Kidney capillary endothelial cell (primary cell): Measurements from ENCODE around the gene CNGA1.
"Not testable (repeated sequence)": the region's sequence is repeated elsewhere in the genome, so short reads cannot be mapped to it uniquely, and the experiment has no call there.

Experiments
- DNase-seq: peaks from one replicate; pipeline ENCODE4 v3.0.0-alpha.2; 2018; ENCODE audit warnings: low spot score

The CNGA1 gene

GRCh38 chr4:48030470-48030869 lies 14.0 kb upstream of the CNGA1 start:
- no peak for DNase-seq

GRCh38 chr4:48028696-48029095 lies 12.2 kb upstream of the CNGA1 start:
- no peak for DNase-seq

GRCh38 chr4:48027653-48028052 lies 11.2 kb upstream of the CNGA1 start:
- no peak for DNase-seq

DNA sequence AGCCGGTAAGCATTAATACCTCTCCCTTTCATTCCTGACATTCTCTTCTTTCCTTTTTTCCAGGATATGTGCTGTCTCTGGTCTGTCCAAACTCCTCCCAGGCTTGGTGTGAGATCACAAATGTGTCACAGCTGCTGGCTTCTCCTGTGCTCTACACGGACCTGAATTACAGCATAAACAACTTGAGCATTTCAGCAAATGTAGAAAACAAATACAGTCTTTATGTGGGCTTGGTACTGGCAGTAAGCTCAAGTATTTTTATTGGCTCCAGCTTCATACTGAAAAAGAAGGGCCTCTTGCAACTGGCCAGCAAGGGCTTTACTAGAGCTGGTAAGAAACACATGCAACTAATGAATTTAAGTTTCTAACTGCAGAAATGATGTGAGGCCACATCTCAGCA lies 8.5 kb upstream of the CNGA1 start:
- DNase-seq, result no peak

DNA sequence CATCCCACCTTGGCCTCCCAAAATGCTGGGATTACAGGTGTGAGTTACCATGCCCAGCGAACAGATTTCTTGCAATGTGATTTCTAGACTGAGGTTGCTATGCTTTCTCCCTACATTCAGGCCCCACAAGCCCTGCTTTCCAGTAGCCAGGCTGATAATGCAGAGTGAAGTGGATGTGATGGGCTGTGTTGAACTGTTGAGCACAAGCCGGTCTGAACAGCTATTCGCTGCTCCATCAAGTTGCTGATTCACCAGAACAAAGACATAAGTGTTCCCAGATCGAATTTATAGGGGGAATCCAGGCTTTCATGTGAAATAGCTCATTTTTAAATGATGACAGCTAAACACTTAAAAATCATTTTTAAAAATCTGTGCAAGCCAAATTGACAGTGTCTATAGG lies 8.0 kb upstream of the CNGA1 start:
- no peak for DNase-seq

DNA sequence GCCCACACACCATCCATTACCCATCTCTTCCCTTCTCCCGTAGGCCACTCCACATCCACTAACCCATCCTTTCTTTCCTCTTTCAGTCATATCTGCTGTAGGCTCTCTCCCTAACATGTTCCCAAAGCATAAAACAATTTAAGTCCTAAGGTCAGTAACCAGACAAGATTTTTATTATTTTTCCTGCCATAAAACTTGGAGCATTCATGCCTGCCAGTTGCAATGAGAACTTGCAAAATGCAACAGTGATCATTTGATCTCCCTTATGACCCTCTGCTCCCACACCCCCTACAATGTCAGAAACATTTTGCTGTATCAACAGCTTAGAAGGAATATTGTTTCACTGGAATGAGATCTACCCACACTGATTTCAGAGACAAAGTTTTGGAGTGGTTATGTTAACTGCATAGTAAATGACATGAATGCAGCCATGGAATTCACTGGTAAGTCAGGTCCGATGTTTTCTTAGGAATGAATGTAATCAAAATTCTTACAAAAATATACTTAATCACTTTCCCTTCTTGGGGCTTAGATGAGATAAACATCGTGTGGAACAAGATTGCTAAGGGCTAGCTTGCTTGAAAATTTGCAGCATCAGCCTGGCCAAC lies 5.8 kb upstream of the CNGA1 start:
- no peak for DNase-seq

- no peak for DNase-seq
These were observed 4.6 kb upstream of the CNGA1 start for GRCh38 chr4:48021100-48021499.

- DNase-seq, result no peak
These were observed 1.6 kb upstream of the CNGA1 start for GRCh38 chr4:48018112-48018511.

DNA sequence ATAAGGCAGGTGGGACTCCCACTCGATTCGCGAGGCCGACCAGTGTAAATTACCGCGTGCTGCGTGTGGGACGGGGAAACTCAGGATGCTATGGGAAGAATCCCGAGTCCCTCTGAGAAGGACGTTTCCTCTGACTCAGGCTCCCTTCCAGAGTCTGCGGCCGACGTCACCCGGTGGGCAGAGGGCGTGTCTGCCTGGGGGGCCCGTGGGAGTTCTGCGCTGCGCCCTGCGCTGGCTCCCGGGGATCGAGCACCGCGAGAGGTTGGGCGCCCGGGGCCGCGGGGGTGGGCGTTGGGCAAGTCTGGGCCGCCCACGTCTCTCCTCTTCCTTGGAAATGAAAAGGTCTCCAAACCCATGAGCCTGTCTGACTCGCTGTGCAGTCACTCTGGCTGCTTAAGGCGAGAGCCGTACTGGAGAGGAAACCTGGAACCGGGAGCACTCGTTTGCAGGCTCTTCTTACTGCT lies 659 bp upstream of the CNGA1 start:
- DNase-seq, result peak; percentile 45

DNA sequence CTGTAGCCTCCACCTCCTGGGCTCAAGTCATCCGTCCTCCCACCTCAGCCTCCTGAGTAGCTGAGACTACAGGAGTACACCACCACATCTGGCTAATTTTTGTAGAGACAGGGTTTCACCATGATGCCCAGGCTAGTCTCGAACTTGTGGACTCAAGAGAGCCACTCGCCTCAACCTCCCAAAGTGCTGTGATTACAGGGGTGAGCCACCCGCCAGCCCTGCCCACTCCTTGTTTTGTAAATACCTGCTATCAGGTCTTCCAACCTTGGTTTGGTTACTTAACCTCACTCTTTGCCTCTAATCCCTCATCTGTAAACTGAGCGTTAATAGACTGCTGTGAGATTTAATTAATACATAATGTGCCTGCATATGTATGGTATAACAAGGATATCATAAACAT lies 803 bp downstream of the CNGA1 start:
- no peak for DNase-seq

- DNase-seq, result no peak
These were observed 1.3 kb downstream of the CNGA1 start for GRCh38 chr4:48015216-48015615.

DNA sequence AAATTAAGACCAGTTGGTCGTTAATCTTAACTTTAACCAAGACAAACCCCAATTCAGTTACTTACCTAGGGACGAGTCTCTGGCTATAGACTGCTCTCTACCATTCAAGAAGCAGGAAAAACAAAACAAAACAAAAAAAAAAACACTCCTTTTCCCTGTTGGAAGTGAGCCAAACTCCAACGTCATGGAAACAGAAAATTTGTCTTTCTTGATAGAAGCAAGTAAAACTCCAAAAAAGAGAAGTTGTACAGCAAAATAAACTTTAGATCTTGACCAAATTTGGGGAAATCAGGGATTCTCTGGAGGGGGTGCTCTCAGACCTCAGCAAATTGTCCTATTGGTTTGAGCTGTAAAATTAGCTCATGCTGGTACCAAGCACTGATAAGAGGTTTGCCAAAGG lies 3.7 kb downstream of the CNGA1 start:
- no peak for DNase-seq

- no peak for DNase-seq
These were observed 4.8 kb downstream of the CNGA1 start for GRCh38 chr4:48011722-48012121.

GRCh38 chr4:48010906-48011305 lies 5.6 kb downstream of the CNGA1 start:
- not testable (repeated sequence) for DNase-seq

GRCh38 chr4:48008021-48008596 lies 8.4 kb downstream of the CNGA1 start:
- DNase-seq, result no peak

- no peak for DNase-seq
These were observed 10.7 kb downstream of the CNGA1 start for GRCh38 chr4:48005781-48006180.

- not testable (repeated sequence) for DNase-seq
These were observed 12.9 kb downstream of the CNGA1 start for GRCh38 chr4:48003568-48003967.

- DNase-seq, result no peak
These were observed 14.2 kb downstream of the CNGA1 start for GRCh38 chr4:48002267-48002666.

DNA sequence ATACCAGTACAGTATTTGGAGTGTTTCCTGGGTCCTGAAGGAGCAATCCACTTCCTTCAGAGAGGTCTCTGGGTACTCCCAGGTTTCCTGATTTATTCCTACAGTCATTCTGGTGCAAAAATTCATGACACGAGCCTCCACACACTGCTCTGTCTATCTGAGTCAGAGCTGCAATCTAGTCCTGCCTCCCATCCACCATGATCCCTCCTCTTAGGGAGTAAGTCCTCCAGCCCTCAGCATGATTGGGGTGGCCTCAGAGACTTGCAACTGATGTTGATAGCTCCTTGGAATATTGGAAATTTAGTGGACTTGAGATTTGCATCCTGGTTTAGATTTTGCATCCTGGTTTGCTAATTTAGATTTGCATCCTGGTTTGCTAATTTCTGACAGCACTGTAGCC lies 20.5 kb downstream of the CNGA1 start:
- no peak for DNase-seq

DNA sequence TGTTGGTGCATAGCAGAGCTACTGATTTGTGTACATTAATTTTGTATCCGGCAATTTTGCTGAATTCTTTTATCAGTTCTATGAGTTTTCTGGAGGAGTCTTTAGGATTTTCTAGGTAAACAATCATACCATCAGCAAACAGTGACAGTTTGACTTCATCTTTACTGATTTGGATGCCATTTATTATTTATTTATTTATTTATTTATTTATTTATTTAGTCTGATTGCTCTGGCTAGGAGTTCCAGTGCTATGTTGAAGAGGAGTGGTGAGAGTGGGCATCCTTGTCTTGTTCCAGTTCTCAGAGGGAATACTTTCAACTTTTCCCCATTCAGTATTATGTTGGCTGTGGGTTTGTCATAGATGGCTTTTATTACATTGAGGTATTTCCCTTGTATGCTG lies 24.0 kb downstream of the CNGA1 start:
- DNase-seq, result not testable (repeated sequence)

DNA sequence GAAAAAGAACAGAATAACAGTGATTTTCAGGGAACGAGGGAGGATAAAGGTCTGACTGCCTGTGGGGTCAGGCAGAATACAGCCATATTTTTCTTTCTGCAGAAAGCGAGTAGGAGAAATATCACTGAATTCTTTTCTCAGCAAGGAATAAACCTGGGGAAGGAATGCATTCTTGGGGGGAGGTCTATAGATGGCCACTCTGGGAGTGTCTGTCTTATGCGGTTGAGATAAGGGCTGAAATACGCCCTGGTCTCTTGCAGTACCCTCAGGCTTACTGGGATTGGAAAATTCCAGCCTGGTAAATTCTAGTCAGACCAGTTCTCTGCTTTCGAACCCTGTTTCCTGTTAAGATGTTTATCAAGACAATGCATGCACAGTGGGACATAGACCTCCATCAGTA lies 26.3 kb downstream of the CNGA1 start:
- DNase-seq, result no peak

DNA sequence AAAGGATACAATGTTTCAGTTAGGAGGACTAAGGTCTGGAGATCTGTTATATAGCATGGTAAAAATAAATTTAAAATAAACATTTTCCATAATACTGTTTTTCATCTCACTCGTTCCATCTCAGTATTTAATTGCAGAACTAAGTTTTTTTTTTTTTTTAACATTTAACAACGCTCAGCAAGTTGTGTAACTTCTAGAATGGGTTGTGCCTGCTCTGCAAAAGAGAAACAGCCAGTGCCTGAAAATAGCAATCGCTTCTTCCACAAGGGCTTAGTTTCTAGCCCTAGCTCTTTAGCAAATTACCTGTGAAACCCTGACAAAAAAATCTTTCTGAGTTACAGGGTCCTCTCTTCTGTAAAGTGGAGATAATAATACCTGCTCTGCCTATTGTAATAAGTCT lies 41.9 kb downstream of the CNGA1 start:
- no peak for DNase-seq

GRCh38 chr4:47972721-47973120 lies 43.8 kb downstream of the CNGA1 start:
- no peak for DNase-seq

- no peak for DNase-seq
These were observed 44.3 kb downstream of the CNGA1 start for GRCh38 chr4:47972181-47972580.
